SU-DHL-6 (cell line): ENCODE data around the gene SYNGR2.

Experiments
- EZH2phosphoT487 ChIP-seq: fragments of 200-600 bp; sonication (generic), shearing (Covaris generic); conservative IDR thresholded peaks from 2 replicates; pipeline ENCODE4 v1.6.1; 2018; ENCODE audit warnings: mild to moderate bottlenecking, antibody characterized with exemption, low read length, moderate library complexity, mixed read lengths
- TF ChIP-seq, protein P1 (sequence below): fragments of 200-600 bp; sonication (generic); IDR thresholded peaks from one replicate; pipeline ENCODE4 v1.5.1; 2017; ENCODE audit warnings: antibody characterized with exemption, mild to moderate bottlenecking, low read length, moderate library complexity; ENCODE audit not compliant: insufficient read depth, poor library complexity, severe bottlenecking

DNA sequence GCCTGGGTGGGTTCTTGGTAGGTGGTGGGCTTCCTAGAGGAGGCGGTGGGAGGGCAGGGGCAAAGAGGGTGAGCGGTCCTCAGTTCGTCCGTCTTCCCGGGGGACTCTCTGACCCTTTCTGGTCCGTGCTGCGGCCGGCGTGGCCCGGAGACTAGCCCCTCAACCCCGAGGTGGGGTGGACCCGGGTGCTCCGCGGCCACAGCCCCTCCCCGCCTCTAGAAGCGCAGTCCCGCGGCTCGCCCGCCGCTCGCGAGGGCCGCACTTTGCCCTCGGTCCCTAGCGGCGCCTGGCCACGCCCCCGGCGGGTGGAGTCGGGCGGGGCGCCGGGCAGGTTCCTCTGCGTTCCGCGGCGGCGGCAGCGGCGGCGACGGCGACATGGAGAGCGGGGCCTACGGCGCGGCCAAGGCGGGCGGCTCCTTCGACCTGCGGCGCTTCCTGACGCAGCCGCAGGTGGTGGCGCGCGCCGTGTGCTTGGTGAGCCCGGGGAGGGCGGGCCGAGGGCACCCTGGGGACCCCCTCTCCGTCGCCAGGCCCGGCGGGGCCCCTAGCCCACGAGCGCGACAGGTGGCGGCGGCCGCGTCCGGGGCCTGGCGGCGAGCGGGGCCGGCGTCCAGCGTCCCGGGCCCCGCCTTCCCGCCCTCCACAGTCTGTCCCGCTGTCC, at the start of gene SYNGR2:
- TF ChIP-seq, protein P1, sequence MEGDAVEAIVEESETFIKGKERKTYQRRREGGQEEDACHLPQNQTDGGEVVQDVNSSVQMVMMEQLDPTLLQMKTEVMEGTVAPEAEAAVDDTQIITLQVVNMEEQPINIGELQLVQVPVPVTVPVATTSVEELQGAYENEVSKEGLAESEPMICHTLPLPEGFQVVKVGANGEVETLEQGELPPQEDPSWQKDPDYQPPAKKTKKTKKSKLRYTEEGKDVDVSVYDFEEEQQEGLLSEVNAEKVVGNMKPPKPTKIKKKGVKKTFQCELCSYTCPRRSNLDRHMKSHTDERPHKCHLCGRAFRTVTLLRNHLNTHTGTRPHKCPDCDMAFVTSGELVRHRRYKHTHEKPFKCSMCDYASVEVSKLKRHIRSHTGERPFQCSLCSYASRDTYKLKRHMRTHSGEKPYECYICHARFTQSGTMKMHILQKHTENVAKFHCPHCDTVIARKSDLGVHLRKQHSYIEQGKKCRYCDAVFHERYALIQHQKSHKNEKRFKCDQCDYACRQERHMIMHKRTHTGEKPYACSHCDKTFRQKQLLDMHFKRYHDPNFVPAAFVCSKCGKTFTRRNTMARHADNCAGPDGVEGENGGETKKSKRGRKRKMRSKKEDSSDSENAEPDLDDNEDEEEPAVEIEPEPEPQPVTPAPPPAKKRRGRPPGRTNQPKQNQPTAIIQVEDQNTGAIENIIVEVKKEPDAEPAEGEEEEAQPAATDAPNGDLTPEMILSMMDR, result no peak
- TF ChIP-seq EZH2phosphoT487, result no peak
